LNCAP (cell line): Measurements from ENCODE around the gene PARD3B.

Source experiments
- CTCF ChIP-seq: fragments of 450-650 bp; IDR thresholded peaks from 2 replicates; pipeline ENCODE4 v1.5.1; 2017; ENCODE audit warnings: mild to moderate bottlenecking

The PARD3B gene

GRCh38 chr2:205270689-205271088 lies 725.4 kb downstream of the PARD3B start:
- no peak for TF ChIP-seq CTCF

GRCh38 chr2:205273148-205273547 lies 727.9 kb downstream of the PARD3B start:
- TF ChIP-seq CTCF, result no peak

- no peak for TF ChIP-seq CTCF
Measured at GRCh38 chr2:205273627-205274026, 728.4 kb downstream of the PARD3B start.

GRCh38 chr2:205274801-205275200 lies 729.5 kb downstream of the PARD3B start:
- TF ChIP-seq CTCF, result no peak

- no peak for TF ChIP-seq CTCF
Measured at GRCh38 chr2:205276116-205276777, 731.0 kb downstream of the PARD3B start.

GRCh38 chr2:205280596-205281236 lies 735.4 kb downstream of the PARD3B start:
- TF ChIP-seq CTCF, result no peak

- no peak for TF ChIP-seq CTCF
Measured at GRCh38 chr2:205283736-205284270, 738.5 kb downstream of the PARD3B start.
